CD4-positive, alpha-beta T cell (primary cell): ENCODE results near the gene TAF1B. TPM values are rescaled to one million over a fixed set of nuclear protein-coding genes. Genes with fewer than 3 reads are reported as not detected.
A peak's percentile ranks its signal among the peaks of the same experiment; 100 is the strongest.

Experiments
- ATAC-seq: fragments of 200-7000 bp; cut with Tn5 transposase; one replicate; pipeline ENCODE4 v1.10.0; 2022; ENCODE audit warnings: mild to moderate bottlenecking; ENCODE audit not compliant: poor library complexity
- CTCF ChIA-PET: fragments of 350-600 bp; sonication (Branson Sonifier 250); formaldehyde crosslinking; loops from one replicate; lab custom pipeline; 2021; ENCODE audit warnings: antibody characterized with exemption, inconsistent platforms; lab: Charles Lee
- POLR2A ChIA-PET: fragments of 350-600 bp; sonication (Branson Sonifier 250); formaldehyde crosslinking; loops from one replicate; lab custom pipeline; 2021; ENCODE audit warnings: antibody characterized with exemption, inconsistent platforms; lab: Charles Lee
- DNase-seq, 14 experiments: peaks; one replicate each; pipeline ENCODE4 v3.0.0-alpha.2; 2013 to 2020; ENCODE audit warnings: mixed read lengths in 2 of 14
- H3K27ac ChIP-seq, 2 donors: one replicate each; pipeline versions ENCODE4 v1.5.1 to v1.7.0; 2013; ENCODE audit warnings: low read length in 2 of 2, low read depth in 1 of 2, mild to moderate bottlenecking in 1 of 2
- H3K27me3 ChIP-seq, 2 experiments: 1 replicate in 1 of 2; 2 replicates in 1 of 2; pipeline versions ENCODE4 v1.6.1 to v1.7.0; 2013; ENCODE audit warnings: low read length in 2 of 2, control low read depth in 1 of 2, mild to moderate bottlenecking in 1 of 2, moderate library complexity in 1 of 2; ENCODE audit not compliant: insufficient read depth in 2 of 2, control insufficient read depth in 1 of 2
- H3K36me3 ChIP-seq: one replicate; pipeline ENCODE4 v1.6.1; 2013; ENCODE audit warnings: low read length, control low read depth; ENCODE audit not compliant: insufficient read depth
- H3K4me1 ChIP-seq: one replicate; pipeline ENCODE4 v1.6.1; 2013; ENCODE audit warnings: low read length, control low read depth; ENCODE audit not compliant: insufficient read depth
- H3K4me3 ChIP-seq: one replicate; pipeline ENCODE4 v1.5.1; 2013; ENCODE audit warnings: mild to moderate bottlenecking, low read length, moderate library complexity
- H3K9me3 ChIP-seq, 2 experiments: 1 replicate in 1 of 2; 2 replicates in 1 of 2; pipeline versions ENCODE4 v1.6.1 to v1.7.0; 2013; ENCODE audit warnings: low read length in 2 of 2, mild to moderate bottlenecking in 2 of 2, control low read depth in 1 of 2, moderate library complexity in 1 of 2; ENCODE audit not compliant: control insufficient read depth in 1 of 2, insufficient read depth in 1 of 2
- H3K27ac Mint-ChIP-seq: one replicate; pipeline ENCODE4 v1.8.0; 2020; ENCODE audit warnings: mixed read lengths
- H3K27me3 Mint-ChIP-seq: one replicate; pipeline ENCODE4 v1.8.0; 2021; ENCODE audit warnings: mixed read lengths
- H3K36me3 Mint-ChIP-seq: one replicate; pipeline ENCODE4 v1.8.0; 2021; ENCODE audit warnings: low read depth, mixed read lengths
- H3K4me1 Mint-ChIP-seq: one replicate; pipeline ENCODE4 v1.8.0; 2021; ENCODE audit warnings: low read depth, mixed read lengths
- H3K4me3 Mint-ChIP-seq: one replicate; pipeline ENCODE4 v1.8.0; 2020; ENCODE audit warnings: mild to moderate bottlenecking, mixed read lengths
- H3K9me3 Mint-ChIP-seq: one replicate; pipeline ENCODE4 v1.8.0; 2020; ENCODE audit warnings: mixed read lengths
- intact Hi-C, 2 experiments: fragments of 100-400 bp; cut with DNase I in 1 of 2; cut with micrococcal nuclease in 1 of 2; formaldehyde crosslinking; loops; one replicate each; pipeline versions ENCODE4 v1.15.1 to v1.9.0; 2023 to 2025; cut with DNase I, micrococcal nuclease
- total RNA-seq, 174 experiments: library from RNA in 2 of 174; stranded (reverse) in 2 of 174; gene quantifications; one replicate each; pipeline ENCODE4 v1.2.3 and lab custom pipeline; 2021 to 2026
- TF ChIP-seq, protein P1 (sequence below): fragments of 200-600 bp; IDR thresholded peaks from one replicate; pipeline ENCODE4 v1.8.0; 2022; ENCODE audit warnings: antibody characterized with exemption, mild to moderate bottlenecking

TAF1B gene
- total RNA-seq, 2 experiments from 2014 or later, result 9.9 to 10.8 TPM

- Mint-ChIP-seq H3K27me3 (peaks cover 58% of the 10 kb centered on the region), H3K4me1 (peaks cover 4% of the 10 kb centered on the region), H3K36me3 (no peaks in the 10 kb centered on the region), H3K27ac (peak overlapping the region; percentile 39), H3K4me3 (peak overlapping the region; percentile 94), H3K9me3 (no peaks in the 10 kb centered on the region)
- H3K4me1 ChIP-seq, result peaks cover 10% of the 10 kb centered on the region
- DNase-seq, result peak in 9 of 14 experiments; percentile 4 to 85 (median 32)
- POLR2A ChIA-PET, result no interaction called here
- no peaks in the 10 kb centered on the region for H3K9me3 ChIP-seq
- ATAC-seq, result peak; percentile 35
- H3K36me3 ChIP-seq, result no peaks in the 10 kb centered on the region
- TF ChIP-seq, protein P1, sequence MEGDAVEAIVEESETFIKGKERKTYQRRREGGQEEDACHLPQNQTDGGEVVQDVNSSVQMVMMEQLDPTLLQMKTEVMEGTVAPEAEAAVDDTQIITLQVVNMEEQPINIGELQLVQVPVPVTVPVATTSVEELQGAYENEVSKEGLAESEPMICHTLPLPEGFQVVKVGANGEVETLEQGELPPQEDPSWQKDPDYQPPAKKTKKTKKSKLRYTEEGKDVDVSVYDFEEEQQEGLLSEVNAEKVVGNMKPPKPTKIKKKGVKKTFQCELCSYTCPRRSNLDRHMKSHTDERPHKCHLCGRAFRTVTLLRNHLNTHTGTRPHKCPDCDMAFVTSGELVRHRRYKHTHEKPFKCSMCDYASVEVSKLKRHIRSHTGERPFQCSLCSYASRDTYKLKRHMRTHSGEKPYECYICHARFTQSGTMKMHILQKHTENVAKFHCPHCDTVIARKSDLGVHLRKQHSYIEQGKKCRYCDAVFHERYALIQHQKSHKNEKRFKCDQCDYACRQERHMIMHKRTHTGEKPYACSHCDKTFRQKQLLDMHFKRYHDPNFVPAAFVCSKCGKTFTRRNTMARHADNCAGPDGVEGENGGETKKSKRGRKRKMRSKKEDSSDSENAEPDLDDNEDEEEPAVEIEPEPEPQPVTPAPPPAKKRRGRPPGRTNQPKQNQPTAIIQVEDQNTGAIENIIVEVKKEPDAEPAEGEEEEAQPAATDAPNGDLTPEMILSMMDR, result no peak
- H3K27me3 ChIP-seq, result peaks cover 16 to 26% of the 10 kb centered on the region in 2 experiments
- H3K4me3 ChIP-seq, result peak overlapping the region; percentile 49
- intact Hi-C loops, result loop anchor here in 1 of 2 experiments (5.0 to 10.0 kb wide), 5 partner anchors 108 to 946 kb away; partner anchors contain the start of genes MBOAT2, ODC1, TAF1B and YWHAQ
- CTCF ChIA-PET, result no interaction called here
- no peak overlapping the region for H3K27ac ChIP-seq
Measured at GRCh38 chr2:9950521-9951271, 107.4 kb downstream of the TAF1B start.

DNA sequence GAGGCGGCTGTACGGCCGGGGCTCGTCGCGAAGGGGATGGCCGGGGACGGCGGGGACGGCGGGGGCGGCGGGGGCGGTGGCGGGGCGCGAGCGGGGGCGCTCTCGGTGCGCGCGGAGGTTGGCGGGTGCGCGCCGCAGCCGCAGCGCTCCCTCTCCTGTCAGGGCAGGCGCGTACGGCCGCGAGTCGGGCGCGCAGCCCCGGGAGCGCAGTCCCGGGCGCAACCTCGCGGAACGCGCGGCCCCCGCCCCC is 107.9 kb downstream of the TAF1B start:
- intact Hi-C loops, result loop anchor here in 1 of 2 experiments (5.0 to 10.0 kb wide), 5 partner anchors 109 to 946 kb away; partner anchors contain the start of genes MBOAT2, ODC1, TAF1B and YWHAQ
- Histone ChIP-seq H3K36me3 (no peaks in the 10 kb centered on the region), H3K9me3 (no peaks in the 10 kb centered on the region), H3K27ac (no peak overlapping the region), H3K27me3 (peaks cover 11 to 23% of the 10 kb centered on the region in 2 experiments), H3K4me1 (peaks cover 10% of the 10 kb centered on the region), H3K4me3 (peak overlapping the region; percentile 49)
- no peaks in the 10 kb centered on the region for H3K9me3 Mint-ChIP-seq
- CTCF ChIA-PET, result no interaction called here
- no peak overlapping the region for H3K27ac Mint-ChIP-seq
- peaks cover 4% of the 10 kb centered on the region for H3K4me1 Mint-ChIP-seq
- H3K36me3 Mint-ChIP-seq, result no peaks in the 10 kb centered on the region
- no peak for DNase-seq
- H3K4me3 Mint-ChIP-seq, result peak overlapping the region; percentile 75
- ATAC-seq, result no peak
- POLR2A ChIA-PET, result no interaction called here
- peaks cover 56% of the 10 kb centered on the region for H3K27me3 Mint-ChIP-seq
- TF ChIP-seq, protein P1, result no peak

GRCh38 chr2:9951522-9952285 is 108.4 kb downstream of the TAF1B start, which contains the start of gene GRHL1:
TSS of gene GRHL1 (plus strand) at chr2:9951693. CDS start at chr2:9951834, 141 bp downstream.
- Mint-ChIP-seq H3K36me3 (no peaks in the 10 kb centered on the region), H3K4me1 (peaks cover 4% of the 10 kb centered on the region), H3K27me3 (peaks cover 56% of the 10 kb centered on the region), H3K9me3 (no peaks in the 10 kb centered on the region), H3K4me3 (peak within 1 kb of the TSS; percentile 94), H3K27ac (peak within 1 kb of the TSS; percentile 39)
- ChIA-PET CTCF (no interaction called here), POLR2A (no interaction called here)
- Histone ChIP-seq H3K9me3 (no peaks in the 10 kb centered on the region), H3K27me3 (peaks cover 11 to 18% of the 10 kb centered on the region in 2 experiments), H3K4me1 (peaks cover 10% of the 10 kb centered on the region), H3K27ac (no peak within 1 kb of the TSS), H3K36me3 (no peaks in the 10 kb centered on the region), H3K4me3 (peak within 1 kb of the TSS; percentile 52)
- intact Hi-C loops, result loop anchor here in 1 of 2 experiments (2.0 to 10.0 kb wide), 6 partner anchors 91 to 947 kb away; partner anchors contain the start of genes KLF11, MBOAT2, ODC1 and TAF1B
- ATAC-seq (peak; percentile 95), DNase-seq (peak; percentile 78 to 98 (median 88))
- TF ChIP-seq, protein P1, result no peak
